ENCODE measurements around the gene CCKAR.

CCKAR gene

GRCh38 chr4:26459054-26459755 is 31.1 kb downstream of the CCKAR start:
- no peak for DNase-seq (ENCODE audit: low read depth)

GRCh38 chr4:26458157-26458561 is 32.1 kb downstream of the CCKAR start:
- no peak for DNase-seq (ENCODE audit: low read depth)

- DNase-seq (ENCODE audit: low read depth), result no peak
Measured at GRCh38 chr4:26457412-26457811, 32.9 kb downstream of the CCKAR start.

GRCh38 chr4:26455571-26455970 is 34.7 kb downstream of the CCKAR start:
- no peak for DNase-seq (ENCODE audit: low read depth)

GRCh38 chr4:26454961-26455360 is 35.3 kb downstream of the CCKAR start:
- no peak for DNase-seq (ENCODE audit: low read depth)

GRCh38 chr4:26452565-26453531 is 37.4 kb downstream of the CCKAR start:
- DNase-seq (ENCODE audit: low read depth), result no peak

GRCh38 chr4:26451597-26451996 is 38.7 kb downstream of the CCKAR start:
- DNase-seq (ENCODE audit: low read depth), result no peak

- DNase-seq (ENCODE audit: low read depth), result no peak
Measured at GRCh38 chr4:26450418-26450817, 39.9 kb downstream of the CCKAR start.

GRCh38 chr4:26447378-26447777 is 42.9 kb downstream of the CCKAR start:
- DNase-seq (ENCODE audit: low read depth), result no peak

- no peak for DNase-seq (ENCODE audit: low read depth)
Measured at GRCh38 chr4:26441771-26442170, 48.5 kb downstream of the CCKAR start.

GRCh38 chr4:26441102-26441501 is 49.2 kb downstream of the CCKAR start:
- no peak for DNase-seq (ENCODE audit: low read depth)

- no peak for DNase-seq (ENCODE audit: low read depth)
Measured at GRCh38 chr4:26434030-26434639, 56.1 kb downstream of the CCKAR start.

- no peak for DNase-seq (ENCODE audit: low read depth)
Measured at GRCh38 chr4:26433556-26433955, 56.7 kb downstream of the CCKAR start.

- no peak for DNase-seq (ENCODE audit: low read depth)
Measured at GRCh38 chr4:26432419-26432818, 57.9 kb downstream of the CCKAR start.

- DNase-seq (ENCODE audit: low read depth), result no peak
Measured at GRCh38 chr4:26431461-26432180, 58.7 kb downstream of the CCKAR start.
